Subcutaneous abdominal adipose tissue (tissue), 5 donors: ENCODE data around the gene FAM89B.

Source experiments
- H3K27ac ChIP-seq: one replicate; pipeline ENCODE4 v1.7.0; 2013; ENCODE audit warnings: low read depth, mild to moderate bottlenecking, inconsistent platforms, low read length, moderate library complexity
- H3K27me3 ChIP-seq, 5 donors: one replicate each; pipeline ENCODE4 v1.7.0; 2013; ENCODE audit warnings: low read length in 5 of 5, inconsistent platforms in 1 of 5; ENCODE audit not compliant: control insufficient read depth in 5 of 5, insufficient read depth in 4 of 5
- H3K36me3 ChIP-seq, 5 donors: one replicate each; pipeline ENCODE4 v1.7.0; 2013; ENCODE audit warnings: low read length in 5 of 5; ENCODE audit not compliant: control insufficient read depth in 5 of 5, insufficient read depth in 5 of 5
- H3K4me1 ChIP-seq, 5 donors: one replicate each; pipeline ENCODE4 v1.7.0; 2013; ENCODE audit warnings: low read length in 5 of 5, mild to moderate bottlenecking in 3 of 5, moderate library complexity in 1 of 5; ENCODE audit not compliant: control insufficient read depth in 5 of 5, insufficient read depth in 5 of 5
- H3K4me3 ChIP-seq, 5 donors: one replicate each; pipeline ENCODE4 v1.7.0; 2013; ENCODE audit warnings: low read length in 5 of 5, low read depth in 1 of 5
- H3K9ac ChIP-seq, 5 donors: one replicate each; pipeline ENCODE4 v1.7.0; 2013; ENCODE audit warnings: low read length in 5 of 5, mild to moderate bottlenecking in 4 of 5, moderate library complexity in 3 of 5
- H3K9me3 ChIP-seq, 5 donors: one replicate each; pipeline ENCODE4 v1.7.0; 2013; ENCODE audit warnings: low read length in 5 of 5; ENCODE audit not compliant: control insufficient read depth in 5 of 5
- donor health status: healthy.
- donor health status: healthy.
- donor health status: healthy.
- donor health status: healthy.
- donor health status: healthy.

Gene FAM89B

GRCh38 chr11:65589444-65590239 is 17.3 kb downstream of the FAM89B start:
- H3K36me3 ChIP-seq = peaks cover 0 to 48% (median 34%) of the 10 kb centered on the region in 5 donors
- no peaks in the 10 kb centered on the region for H3K9me3 ChIP-seq
- peaks cover 5 to 53% (median 40%) of the 10 kb centered on the region in 5 donors for H3K4me1 ChIP-seq
- no peak overlapping the region for H3K27ac ChIP-seq
- no peaks in the 10 kb centered on the region for H3K27me3 ChIP-seq
- peak overlapping the region in 1 of 5 donors; percentile 20 for H3K9ac ChIP-seq
- H3K4me3 ChIP-seq = no peak overlapping the region

- Histone ChIP-seq H3K4me3 (no peak overlapping the region), H3K27ac (no peak overlapping the region), H3K27me3 (no peaks in the 10 kb centered on the region), H3K36me3 (peaks cover 0 to 45% (median 34%) of the 10 kb centered on the region in 5 donors), H3K9me3 (no peaks in the 10 kb centered on the region), H3K4me1 (peaks cover 5 to 57% (median 44%) of the 10 kb centered on the region in 5 donors), H3K9ac (peak overlapping the region in 1 of 5 donors; percentile 20)
Observed at GRCh38 chr11:65590240-65590738, 18.0 kb downstream of the FAM89B start.

- Histone ChIP-seq H3K4me3 (no peak overlapping the region), H3K9me3 (no peaks in the 10 kb centered on the region), H3K4me1 (peaks cover 5 to 47% (median 40%) of the 10 kb centered on the region in 5 donors), H3K9ac (no peak overlapping the region), H3K27me3 (no peaks in the 10 kb centered on the region), H3K36me3 (peaks cover 0 to 40% (median 22%) of the 10 kb centered on the region in 5 donors), H3K27ac (no peak overlapping the region)
Observed at GRCh38 chr11:65591939-65592857, 19.9 kb downstream of the FAM89B start.

GRCh38 chr11:65592858-65593517 is 20.6 kb downstream of the FAM89B start:
- Histone ChIP-seq H3K36me3 (peaks cover 0 to 48% (median 30%) of the 10 kb centered on the region in 5 donors), H3K4me1 (peaks cover 0 to 40% (median 32%) of the 10 kb centered on the region in 5 donors), H3K27me3 (no peaks in the 10 kb centered on the region), H3K27ac (no peak overlapping the region), H3K9me3 (no peaks in the 10 kb centered on the region), H3K9ac (no peak overlapping the region), H3K4me3 (no peak overlapping the region)

- Histone ChIP-seq H3K27ac (no peak overlapping the region), H3K27me3 (no peaks in the 10 kb centered on the region), H3K9ac (peak overlapping the region in 1 of 5 donors; percentile 10), H3K36me3 (peaks cover 0 to 55% (median 37%) of the 10 kb centered on the region in 5 donors), H3K4me3 (peak overlapping the region in 1 of 5 donors; percentile 38), H3K4me1 (peaks cover 0 to 32% (median 24%) of the 10 kb centered on the region in 5 donors), H3K9me3 (no peaks in the 10 kb centered on the region)
Observed at GRCh38 chr11:65593518-65594414, 21.4 kb downstream of the FAM89B start.

GRCh38 chr11:65595131-65595530 is 22.8 kb downstream of the FAM89B start:
- no peaks in the 10 kb centered on the region for H3K9me3 ChIP-seq
- peak overlapping the region in 2 of 5 donors; percentile 4 to 13 for H3K4me3 ChIP-seq
- no peaks in the 10 kb centered on the region for H3K27me3 ChIP-seq
- H3K9ac ChIP-seq = peak overlapping the region in 3 of 5 donors; percentile 23 to 53 (median 49)
- H3K4me1 ChIP-seq = peaks cover 0 to 27% (median 23%) of the 10 kb centered on the region in 5 donors
- H3K27ac ChIP-seq = no peak overlapping the region
- peaks cover 0 to 65% (median 40%) of the 10 kb centered on the region in 5 donors for H3K36me3 ChIP-seq

- H3K4me1 ChIP-seq = peaks cover 0 to 26% (median 22%) of the 10 kb centered on the region in 5 donors
- peak within 1 kb of the TSS in 2 of 5 donors; percentile 4 to 13 for H3K4me3 ChIP-seq
- no peaks in the 10 kb centered on the region for H3K27me3 ChIP-seq
- H3K9me3 ChIP-seq = no peaks in the 10 kb centered on the region
- no peak within 1 kb of the TSS for H3K27ac ChIP-seq
- peak within 1 kb of the TSS in 3 of 5 donors; percentile 23 to 53 (median 49) for H3K9ac ChIP-seq
- H3K36me3 ChIP-seq = peaks cover 0 to 65% (median 41%) of the 10 kb centered on the region in 5 donors
Observed at GRCh38 chr11:65595543-65596281, 23.4 kb downstream of the FAM89B start, which contains the start of gene KCNK7. Gene KCNK7, minus strand, starts transcription at chr11:65595800. Its CDS starts 28 bp downstream, at chr11:65595772.

- peaks cover 0 to 26% (median 22%) of the 10 kb centered on the region in 5 donors for H3K4me1 ChIP-seq
- no peaks in the 10 kb centered on the region for H3K27me3 ChIP-seq
- H3K27ac ChIP-seq = no peak overlapping the region
- peaks cover 0 to 67% (median 46%) of the 10 kb centered on the region in 5 donors for H3K36me3 ChIP-seq
- H3K9ac ChIP-seq = no peak overlapping the region
- no peaks in the 10 kb centered on the region for H3K9me3 ChIP-seq
- no peak overlapping the region for H3K4me3 ChIP-seq
Observed at GRCh38 chr11:65596520-65596919, 24.2 kb downstream of the FAM89B start.
